NCI-H146 (cell line): ENCODE results near the gene CTAGE4.
"Not testable (repeated sequence)": the region's sequence is repeated elsewhere in the genome, so short reads cannot be mapped to it uniquely, and the experiment has no call there.

Experiments used
- DNase-seq: peaks from one replicate; lab custom pipeline; 2025; lab: John Stamatoyannopoulos, UW

CTAGE4 gene, protein sequence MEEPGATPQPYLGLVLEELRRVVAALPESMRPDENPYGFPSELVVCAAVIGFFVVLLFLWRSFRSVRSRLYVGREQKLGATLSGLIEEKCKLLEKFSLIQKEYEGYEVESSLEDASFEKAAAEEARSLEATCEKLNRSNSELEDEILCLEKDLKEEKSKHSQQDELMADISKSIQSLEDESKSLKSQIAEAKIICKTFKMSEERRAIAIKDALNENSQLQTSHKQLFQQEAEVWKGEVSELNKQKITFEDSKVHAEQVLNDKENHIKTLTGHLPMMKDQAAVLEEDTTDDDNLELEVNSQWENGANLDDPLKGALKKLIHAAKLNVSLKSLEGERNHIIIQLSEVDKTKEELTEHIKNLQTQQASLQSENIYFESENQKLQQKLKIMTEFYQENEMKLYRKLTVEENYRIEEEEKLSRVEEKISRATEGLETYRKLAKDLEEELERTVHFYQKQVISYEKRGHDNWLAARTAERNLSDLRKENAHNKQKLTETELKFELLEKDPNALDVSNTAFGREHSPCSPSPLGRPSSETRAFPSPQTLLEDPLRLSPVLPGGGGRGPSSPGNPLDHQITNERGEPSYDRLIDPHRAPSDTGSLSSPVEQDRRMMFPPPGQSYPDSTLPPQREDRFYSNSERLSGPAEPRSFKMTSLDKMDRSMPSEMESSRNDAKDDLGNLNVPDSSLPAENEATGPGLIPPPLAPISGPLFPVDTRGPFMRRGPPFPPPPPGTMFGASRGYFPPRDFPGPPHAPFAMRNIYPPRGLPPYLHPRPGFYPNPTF

DNA sequence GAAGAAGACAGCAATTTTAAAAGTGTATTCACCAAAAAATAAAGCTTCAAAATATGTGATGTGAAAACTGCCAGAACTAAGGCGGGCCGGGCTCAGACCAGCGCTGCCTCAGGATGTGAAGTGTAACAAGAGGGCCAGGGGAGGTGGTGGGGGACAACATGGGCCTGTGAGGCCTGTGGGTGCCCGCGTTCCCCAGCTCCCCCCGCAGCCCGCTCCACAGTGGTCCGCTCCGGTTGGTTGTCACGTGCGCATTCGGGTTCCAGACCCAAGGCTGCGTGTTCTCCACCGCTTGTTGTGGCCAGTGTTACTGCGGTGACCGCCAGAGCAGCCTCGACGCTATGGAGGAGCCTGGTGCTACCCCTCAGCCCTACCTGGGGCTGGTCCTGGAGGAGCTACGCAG, at the start of gene CTAGE4:
TSS of gene CTAGE4 (plus strand) at position 301 of the 400 bp plus-strand sequence. CDS start at position 339, 38 bp downstream.
- DNase-seq = not testable (repeated sequence)

DNA sequence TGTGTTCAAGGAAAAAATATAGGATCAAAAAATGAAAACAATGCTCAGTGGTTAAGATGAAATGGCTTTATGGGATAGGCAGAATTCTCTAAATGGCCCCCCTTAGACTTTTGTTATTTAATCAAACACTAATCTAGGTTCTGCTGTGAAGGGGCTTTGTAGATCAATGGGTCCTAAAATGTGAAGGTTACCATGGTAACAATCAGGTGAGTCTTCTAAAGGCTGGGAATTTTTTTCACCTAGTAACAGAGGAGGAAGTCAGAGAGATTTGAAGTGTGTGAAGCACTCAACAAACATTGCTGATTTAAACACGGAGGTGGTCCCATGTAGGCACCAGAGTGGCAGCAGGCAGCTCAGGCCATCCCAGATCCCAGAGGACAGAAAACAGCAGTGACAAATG, 49.1 kb upstream of the CTAGE4 start:
- DNase-seq = no peak

DNA sequence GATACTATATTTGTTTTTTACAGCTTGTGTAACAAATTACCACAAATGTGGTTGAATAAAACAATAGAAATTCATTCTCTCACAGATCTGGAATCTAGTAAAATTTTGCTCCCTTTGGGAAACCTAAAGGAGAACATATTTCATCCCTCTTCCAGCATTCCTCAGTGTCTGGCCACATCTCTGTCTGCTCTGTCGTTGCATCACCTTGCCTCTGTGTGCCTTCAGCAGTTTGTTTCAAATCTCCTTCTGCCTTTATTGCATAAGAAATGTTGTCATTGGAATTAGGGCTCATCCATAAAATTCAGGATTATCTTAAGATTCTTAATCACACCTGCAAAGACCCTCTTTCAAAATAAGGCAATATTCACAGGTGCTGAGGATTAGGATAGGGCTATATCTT, 45.8 kb upstream of the CTAGE4 start:
- no peak for DNase-seq

DNA sequence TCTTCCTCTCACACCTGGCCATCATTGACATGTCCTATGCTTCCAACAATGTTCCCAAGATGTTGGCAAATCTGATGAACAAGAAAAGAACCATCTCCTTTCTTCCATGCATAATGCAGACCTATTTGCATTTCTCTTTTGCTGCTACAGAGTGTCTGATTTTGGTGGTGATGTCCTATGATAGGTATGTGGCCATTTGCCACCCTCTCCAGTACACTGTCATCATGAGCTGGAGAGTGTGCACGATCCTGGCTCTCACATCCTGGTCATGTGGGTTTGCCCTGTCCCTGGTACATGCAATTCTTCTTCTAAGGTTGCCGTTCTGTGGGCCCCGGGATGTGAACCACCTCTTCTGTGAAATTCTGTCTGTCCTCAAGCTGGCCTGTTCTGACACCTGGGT, 41.1 kb upstream of the CTAGE4 start:
- no peak for DNase-seq

DNA sequence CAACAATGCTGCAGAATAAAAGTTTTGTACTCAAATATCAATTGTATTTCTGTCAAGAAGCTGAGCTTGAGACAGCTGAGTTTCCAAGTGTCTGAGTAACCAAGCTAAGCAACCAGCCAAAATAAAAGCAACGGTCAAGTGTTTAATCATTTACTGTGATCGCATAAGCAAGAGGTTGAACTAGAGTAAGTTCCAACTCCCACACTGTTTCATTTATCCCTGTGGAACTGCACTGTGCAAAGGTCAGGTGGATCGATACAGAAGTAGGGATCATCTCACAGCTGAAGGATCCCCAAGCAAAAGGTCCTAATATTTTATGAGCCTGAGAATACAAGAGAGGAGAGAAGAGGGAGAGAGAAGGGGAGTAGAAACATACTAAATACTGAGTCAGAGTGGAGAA, 38.8 kb upstream of the CTAGE4 start:
- no peak for DNase-seq

DNA sequence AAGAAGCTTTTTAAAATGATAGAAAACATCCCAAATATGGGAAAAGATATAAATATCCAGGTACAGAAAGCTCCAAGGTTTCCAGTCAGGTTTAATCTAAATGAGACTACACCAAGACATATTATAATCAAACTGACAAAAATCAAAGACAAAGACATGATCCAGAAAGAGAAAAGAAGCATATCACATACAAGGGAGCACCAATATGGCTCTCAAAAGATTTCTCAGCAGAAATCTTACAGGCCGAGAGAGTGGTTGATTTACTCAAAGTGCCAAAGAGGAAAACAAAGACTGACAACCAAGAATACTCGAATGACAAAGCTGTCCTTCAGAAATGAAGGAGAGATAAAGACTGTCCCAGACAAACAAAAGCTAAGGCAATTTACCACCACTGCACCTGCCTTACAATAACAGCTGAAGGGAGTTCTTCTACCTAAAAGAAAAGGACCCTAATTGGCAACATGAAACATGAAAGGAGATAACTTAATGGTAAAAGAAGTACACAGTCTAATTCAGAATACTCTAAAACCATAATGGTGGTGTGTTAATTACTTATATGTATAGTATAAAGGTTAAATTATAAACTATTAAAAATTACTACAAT, 34.9 kb upstream of the CTAGE4 start:
- no peak for DNase-seq

DNA sequence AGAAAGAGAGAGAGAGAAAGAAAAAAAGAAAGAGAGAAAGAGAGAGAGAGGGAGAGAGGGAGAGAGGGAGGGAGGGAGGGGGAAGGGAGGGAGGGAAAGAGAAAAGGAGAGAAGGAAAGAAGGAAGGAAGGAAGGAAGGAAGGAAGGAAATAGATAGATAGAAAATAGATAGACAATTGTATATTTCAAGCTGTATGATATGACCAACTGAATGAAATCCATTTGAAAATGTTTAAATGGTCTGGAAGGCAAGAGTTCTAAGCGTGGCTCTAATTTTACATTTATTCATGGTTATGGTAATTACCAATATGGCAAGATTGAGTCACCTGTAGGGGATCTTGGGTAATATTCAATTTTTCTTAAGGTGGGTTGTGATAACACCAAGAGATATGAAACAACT, 24.4 kb upstream of the CTAGE4 start:
- DNase-seq = no peak

DNA sequence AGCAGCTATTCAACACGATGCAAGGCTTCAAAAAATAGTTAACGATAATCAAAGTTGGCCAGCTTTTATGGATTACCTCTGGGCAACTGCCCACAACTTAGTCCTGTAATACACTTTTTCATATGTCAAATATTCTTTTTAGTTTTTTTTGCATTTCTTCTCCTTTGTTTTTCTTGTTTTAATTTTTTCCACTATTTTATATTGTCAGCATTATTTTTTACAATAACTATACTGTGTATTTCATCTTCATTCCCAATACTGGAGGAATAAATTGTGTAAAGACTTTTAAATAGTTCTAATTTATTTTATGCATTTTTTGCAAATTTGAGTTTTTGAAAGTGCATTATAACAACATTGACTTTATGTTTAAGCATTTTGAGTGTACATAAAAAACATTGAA, 18.5 kb upstream of the CTAGE4 start:
- no peak for DNase-seq

DNA sequence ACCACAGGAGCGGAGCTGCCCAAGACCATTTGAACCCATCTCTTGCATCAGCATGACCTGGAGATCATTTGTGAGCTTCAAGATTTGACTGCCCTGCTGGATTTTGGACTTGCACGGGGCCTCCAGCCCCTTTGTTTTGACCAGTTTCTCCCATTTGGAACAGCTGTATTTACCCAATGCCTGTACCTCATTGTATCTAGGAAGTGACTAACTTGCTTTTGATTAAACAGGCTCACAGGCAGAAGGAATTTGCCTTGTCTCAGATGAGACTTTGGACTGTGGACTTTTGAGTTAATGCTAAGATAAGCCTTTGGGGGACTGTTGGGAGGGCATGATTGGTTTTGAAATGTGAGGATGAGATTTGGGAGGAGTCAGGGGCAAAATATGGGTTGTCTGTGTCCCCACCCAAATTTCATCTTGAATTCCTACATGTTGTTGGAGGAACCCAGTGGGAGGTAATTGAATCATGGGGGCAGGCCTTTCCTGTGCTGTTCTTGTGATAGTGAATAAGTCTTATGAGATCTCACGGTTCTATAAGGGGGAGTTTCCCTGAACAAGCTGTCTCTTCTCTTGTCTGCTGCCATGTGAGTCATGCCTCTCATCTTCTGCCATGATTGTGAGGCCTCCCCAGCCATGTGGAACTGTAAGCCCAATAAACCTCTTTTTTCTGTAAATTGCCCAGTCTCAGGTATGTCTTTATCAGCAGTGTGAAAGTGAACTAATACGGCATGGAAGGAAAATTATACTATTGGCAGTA, 11.5 kb upstream of the CTAGE4 start:
- DNase-seq = not testable (repeated sequence)

DNA sequence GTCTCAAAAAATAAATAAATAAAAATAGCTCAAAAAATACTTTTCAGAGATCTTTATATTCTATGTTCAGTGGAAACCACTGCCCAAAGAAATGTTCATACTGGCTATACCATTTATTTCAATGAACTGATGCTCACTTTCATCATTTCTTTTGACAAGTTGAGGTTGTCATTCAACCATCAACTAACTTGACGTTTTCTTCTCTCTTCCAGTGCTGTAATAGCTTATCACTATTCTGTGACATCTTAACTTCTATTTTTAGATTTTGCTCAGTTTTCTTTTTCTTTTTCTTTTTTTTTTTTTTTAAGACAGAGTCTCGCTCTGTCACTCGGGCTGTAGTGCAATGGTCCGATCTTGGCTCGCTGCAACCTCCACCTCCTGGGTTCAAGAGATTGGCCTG, 8.7 kb upstream of the CTAGE4 start:
- no peak for DNase-seq

DNA sequence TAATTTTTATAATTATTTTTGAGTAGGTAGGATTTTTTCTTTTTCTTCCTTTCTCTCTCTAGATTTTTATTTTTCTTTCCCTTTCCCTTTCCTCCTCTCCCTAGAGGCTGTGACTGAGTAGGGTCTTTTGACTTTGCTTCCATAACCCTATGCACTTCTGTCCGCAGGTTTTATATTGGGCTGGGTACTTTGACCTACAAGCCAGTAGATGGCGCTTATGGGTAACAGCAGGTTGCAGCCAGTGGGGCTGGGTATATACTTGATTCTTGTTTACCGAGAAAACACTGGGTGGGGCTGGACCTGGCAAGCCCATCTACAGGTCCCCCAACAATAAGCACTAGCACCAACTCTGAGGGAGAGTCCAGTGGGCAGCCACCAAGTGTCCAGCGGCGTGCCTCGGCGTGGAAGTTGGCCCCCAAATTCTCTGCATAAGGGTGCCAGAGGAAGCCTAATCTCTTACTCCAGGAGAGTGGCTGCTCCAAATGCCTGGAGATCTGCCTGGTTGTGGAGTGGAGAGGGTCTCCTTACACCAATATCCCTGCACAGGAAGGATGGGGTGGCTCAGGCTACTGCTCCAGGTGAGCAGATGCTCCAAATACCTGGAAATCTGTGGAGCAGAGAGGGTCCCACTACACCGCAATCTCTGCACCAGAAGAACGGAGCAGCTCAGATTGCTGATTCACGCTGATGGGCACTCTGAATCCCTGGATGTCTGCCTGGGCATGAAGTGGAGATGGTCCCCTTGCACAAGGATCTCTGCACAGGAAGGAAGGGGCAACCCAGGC, 4.7 kb upstream of the CTAGE4 start:
- peak; percentile 12 for DNase-seq

DNA sequence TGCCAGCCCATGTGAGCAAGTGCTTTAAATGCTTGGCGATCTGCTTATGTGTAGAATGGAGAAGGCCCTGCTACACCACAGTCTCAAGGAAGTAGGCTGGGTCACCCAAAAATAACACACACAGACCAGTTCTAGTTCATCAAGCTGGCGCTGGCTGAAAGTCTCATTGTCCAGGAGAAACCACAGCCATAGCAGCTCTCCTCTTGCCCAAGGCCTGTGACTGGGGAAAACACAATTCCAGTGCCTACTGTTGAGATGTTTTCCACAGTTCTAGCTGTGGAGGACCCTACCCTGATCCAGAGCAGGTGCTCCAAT, 4.1 kb upstream of the CTAGE4 start:
- not testable (repeated sequence) for DNase-seq

DNA sequence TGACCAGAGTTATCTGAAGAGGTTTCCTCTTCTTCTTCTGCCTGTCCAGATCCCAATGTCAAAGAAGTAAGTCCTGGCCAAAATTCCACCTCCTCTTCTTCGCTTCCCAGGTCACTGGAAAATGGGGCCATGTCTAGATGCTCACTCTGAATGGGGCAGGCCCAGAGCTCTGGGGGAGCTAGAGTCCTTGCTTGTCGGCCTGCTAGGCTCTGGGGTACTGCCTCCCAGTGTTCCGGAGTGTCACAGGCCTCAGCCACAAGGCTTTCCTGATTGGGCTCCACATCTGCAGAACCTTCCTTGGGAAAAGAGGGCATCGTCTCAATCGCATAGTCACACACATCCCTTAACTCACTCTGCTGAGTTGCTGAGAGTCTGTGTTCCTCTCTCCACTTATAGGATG, 4.6 kb downstream of the CTAGE4 start:
- not testable (repeated sequence) for DNase-seq

DNA sequence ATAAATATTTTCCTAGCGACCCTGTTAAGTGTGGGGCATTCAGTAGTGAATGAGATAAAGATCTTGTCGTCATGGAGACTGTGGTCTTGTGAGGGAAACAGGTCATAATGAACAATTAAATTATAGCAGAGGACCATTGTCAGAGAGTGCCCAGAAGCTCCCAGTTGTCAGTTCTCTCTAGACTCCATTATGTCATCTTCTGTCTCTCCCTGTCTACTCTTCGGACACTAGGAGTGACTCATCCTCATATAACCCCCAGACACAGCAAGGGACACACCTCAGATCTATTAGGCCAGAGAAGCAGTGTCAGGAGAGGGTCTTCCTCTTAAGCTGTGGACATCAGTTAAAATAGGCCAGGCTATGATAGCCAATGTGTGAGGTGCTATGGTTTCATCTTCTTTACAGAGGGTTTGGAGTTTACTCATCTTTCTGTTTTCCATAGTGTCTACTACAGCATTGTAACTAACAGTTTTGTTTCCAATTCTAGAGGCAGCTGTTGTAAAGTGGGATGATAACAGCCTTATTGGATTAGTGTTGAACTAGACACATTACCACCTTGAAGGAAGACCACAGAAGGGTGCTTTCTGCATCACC, 5.4 kb downstream of the CTAGE4 start:
- DNase-seq = not testable (repeated sequence)

DNA sequence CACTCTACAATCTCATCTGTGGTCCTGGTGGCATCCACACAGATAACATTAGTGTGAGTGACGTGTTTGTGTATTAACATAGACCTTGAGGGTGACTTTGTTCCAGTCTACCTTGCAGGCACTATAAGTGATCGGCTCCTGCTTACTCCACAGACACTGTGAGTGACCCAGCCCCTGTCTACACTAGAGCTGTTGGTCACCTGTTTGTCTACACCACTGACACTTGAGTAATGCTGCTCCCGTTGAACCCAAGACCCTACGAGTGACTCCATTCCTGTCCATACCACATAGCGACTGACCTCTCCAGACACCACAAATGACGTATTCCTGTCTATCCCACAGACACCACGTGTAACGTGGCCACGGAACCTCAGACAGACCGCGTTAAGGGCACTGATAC, 10.5 kb downstream of the CTAGE4 start:
- not testable (repeated sequence) for DNase-seq

DNA sequence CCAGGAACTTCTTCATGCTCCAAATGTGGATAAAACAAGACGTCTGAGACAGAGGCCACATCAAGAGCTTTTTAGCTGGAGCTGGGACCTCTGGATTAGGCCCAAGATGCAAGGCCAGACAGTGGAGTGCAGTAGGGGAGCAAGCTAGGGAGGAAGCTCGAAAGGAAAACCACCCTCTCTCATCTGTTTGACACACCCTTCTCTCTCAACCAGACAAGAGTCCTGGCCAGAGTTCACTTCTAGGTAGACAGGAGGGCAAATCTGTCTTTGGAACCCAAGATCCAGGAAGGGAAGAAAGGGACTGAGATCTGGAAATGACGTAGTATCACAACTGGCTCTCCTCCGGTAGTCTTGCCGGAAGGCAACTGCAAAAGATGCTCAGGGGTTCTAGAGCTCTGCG, 11.2 kb downstream of the CTAGE4 start:
- DNase-seq = not testable (repeated sequence)

DNA sequence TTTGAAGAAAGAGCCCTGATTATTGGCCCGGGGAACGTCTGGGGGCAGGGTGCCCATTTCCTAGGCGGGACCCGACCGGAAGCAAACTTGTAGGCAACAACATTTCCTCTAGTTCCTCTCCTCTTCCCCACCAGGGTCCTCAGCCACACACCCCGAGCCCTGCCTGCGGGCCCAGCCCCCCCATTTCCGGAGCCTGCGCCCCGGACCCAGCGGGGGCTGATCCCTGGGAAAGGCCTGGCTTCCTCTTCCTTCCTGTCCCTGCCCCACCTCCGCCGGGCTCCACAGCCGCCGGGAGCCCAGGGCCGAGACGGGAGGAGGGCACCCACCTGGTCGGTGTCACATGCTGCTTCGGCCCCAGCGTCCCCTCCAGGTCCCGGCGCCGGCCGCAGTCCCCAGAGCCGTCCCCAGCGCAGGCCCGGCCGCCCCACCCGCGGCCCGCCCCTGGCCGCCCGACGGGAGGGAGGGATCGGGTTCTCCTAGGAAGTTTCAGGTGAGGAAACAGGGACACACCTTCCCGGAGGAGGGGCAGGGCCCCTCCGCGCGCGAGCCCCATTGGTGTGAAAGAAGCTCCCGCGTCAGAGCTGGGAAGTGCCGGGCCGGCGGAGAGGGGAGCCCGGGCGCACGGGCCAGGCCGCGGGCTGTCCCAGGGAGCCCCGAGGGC, 12.1 kb downstream of the CTAGE4 start, which contains the start of gene ARHGEF35:
TSS of gene ARHGEF35 (minus strand) at position 622 of the 661 bp plus-strand sequence. CDS start 7,450 bp downstream, outside the sequence.
- not testable (repeated sequence) for DNase-seq

DNA sequence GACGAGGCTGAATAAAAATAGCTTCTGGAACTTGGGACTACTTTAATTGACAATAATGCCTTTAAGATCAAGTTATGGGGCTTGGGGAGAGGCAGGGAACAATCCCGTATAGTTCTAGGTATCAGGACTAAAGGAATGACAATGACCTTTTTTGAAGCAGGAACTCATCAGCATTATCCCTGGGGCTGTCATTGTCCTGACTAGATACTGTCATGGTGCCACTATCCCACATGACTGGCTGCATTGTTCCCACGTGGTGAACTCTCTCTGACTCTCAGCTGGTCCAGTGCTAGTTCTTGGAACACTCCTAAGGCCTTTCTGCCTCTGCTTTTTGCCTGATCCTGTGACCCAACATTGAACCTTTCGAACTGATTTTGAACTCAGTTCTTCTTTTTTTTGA, 15.7 kb downstream of the CTAGE4 start:
- DNase-seq = not testable (repeated sequence)

DNA sequence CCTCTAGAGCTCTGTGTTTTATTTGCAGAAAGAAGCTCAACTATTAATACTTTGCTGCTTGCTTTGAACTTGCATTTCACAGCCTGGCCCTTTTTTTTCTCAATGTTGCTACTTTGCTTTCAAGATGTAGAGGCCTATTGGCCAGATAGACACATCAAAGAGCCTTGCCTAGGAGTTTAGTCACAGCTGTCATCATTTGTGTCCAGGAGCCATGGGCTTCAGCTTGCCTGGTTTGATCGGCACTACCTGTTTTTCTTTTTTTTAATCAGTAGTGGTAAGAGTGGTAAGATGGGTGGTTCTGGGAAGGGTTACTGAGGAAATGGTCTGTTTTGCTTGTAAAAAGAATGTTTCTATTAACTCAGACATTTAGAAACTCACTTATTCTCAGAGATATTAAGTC, 18.7 kb downstream of the CTAGE4 start:
- not testable (repeated sequence) for DNase-seq

DNA sequence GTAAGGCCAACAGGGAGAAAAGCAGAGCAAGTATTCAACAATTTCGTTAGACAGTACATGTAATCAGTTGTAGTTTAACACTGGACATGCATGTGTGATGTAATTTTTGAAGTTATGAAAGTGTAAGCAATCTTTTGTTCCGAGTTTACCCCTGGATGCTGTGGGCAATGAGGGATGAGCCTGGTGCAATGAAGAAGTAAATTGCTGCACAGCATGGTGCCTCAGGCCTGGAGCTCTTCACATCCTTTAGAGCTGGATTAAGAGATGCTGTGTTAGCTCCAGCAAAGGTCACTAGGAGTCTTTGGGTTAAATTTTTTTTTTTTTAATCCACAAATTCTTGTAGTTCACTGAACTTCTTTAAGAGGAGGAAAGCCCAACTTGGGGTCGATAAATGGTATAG, 19.8 kb downstream of the CTAGE4 start:
- DNase-seq = not testable (repeated sequence)
